HEK293 (cell line): ENCODE data around the gene GNG3.

Source experiments
- CTCF ChIP-seq: fragments of 450-650 bp; formaldehyde crosslinking; IDR thresholded peaks from 2 replicates; pipeline ENCODE4 v1.5.1; 2016; ENCODE audit warnings: missing biosample characterization, missing genetic modification characterization
- HOXD13 ChIP-seq: sonication (generic); formaldehyde crosslinking; IDR thresholded peaks from 2 replicates; pipeline ENCODE4 v1.8.0; 2022; ENCODE audit warnings: missing genetic modification reagents, borderline replicate concordance
- MEIS1 ChIP-seq: sonication (generic); formaldehyde crosslinking; IDR thresholded peaks from 2 replicates; pipeline ENCODE4 v1.8.1; 2022; ENCODE audit warnings: missing genetic modification reagents, mild to moderate bottlenecking, borderline replicate concordance
- OSR2 ChIP-seq: fragments of 450-650 bp; formaldehyde crosslinking; IDR thresholded peaks from 2 replicates; pipeline ENCODE4 v1.5.1; 2016; ENCODE audit warnings: missing biosample characterization, missing genetic modification characterization
- SALL2 ChIP-seq: fragments of 450-650 bp; formaldehyde crosslinking; IDR thresholded peaks from 2 replicates; pipeline ENCODE4 v1.5.0; 2017; ENCODE audit warnings: missing biosample characterization, mild to moderate bottlenecking, missing genetic modification characterization, borderline replicate concordance
- SCRT2 ChIP-seq: fragments of 450-650 bp; formaldehyde crosslinking; IDR thresholded peaks from 2 replicates; pipeline ENCODE4 v1.5.1; 2016; ENCODE audit warnings: missing biosample characterization, missing genetic modification characterization
- SP7 ChIP-seq: fragments of 450-650 bp; formaldehyde crosslinking; IDR thresholded peaks from 2 replicates; pipeline ENCODE4 v1.5.1; 2016; ENCODE audit warnings: missing biosample characterization, missing genetic modification characterization
- ZBTB1 ChIP-seq: fragments of 450-650 bp; formaldehyde crosslinking; IDR thresholded peaks from 2 replicates; pipeline ENCODE4 v1.5.1; 2016; ENCODE audit warnings: missing biosample characterization, missing genetic modification characterization
- ZBTB10 ChIP-seq: fragments of 450-650 bp; formaldehyde crosslinking; IDR thresholded peaks from 2 replicates; pipeline ENCODE4 v1.5.1; 2016; ENCODE audit warnings: missing biosample characterization, missing genetic modification characterization
- ZBTB20 ChIP-seq: fragments of 450-650 bp; formaldehyde crosslinking; IDR thresholded peaks from 2 replicates; pipeline ENCODE4 v1.5.1; 2016; ENCODE audit warnings: missing biosample characterization, missing genetic modification characterization
- ZBTB44 ChIP-seq: fragments of 450-650 bp; IDR thresholded peaks from 2 replicates; pipeline ENCODE4 v1.5.1; 2018; ENCODE audit warnings: missing biosample characterization, mild to moderate bottlenecking, missing genetic modification characterization
- ZBTB8A ChIP-seq: fragments of 450-650 bp; formaldehyde crosslinking; IDR thresholded peaks from 2 replicates; pipeline ENCODE4 v1.5.1; 2016; ENCODE audit warnings: missing biosample characterization, missing genetic modification characterization
- ZFP37 ChIP-seq: fragments of 450-650 bp; formaldehyde crosslinking; IDR thresholded peaks from 2 replicates; pipeline ENCODE4 v1.5.1; 2016; ENCODE audit warnings: missing biosample characterization, missing genetic modification characterization
- ZNF121 ChIP-seq: fragments of 450-650 bp; formaldehyde crosslinking; IDR thresholded peaks from 2 replicates; pipeline ENCODE4 v1.5.1; 2016; ENCODE audit warnings: missing biosample characterization, missing genetic modification characterization
- ZNF132 ChIP-seq: fragments of 450-650 bp; formaldehyde crosslinking; IDR thresholded peaks from 2 replicates; pipeline ENCODE4 v1.5.1; 2017; ENCODE audit warnings: missing biosample characterization, missing genetic modification characterization, borderline replicate concordance
- ZNF174 ChIP-seq: fragments of 450-650 bp; formaldehyde crosslinking; IDR thresholded peaks from 2 replicates; pipeline ENCODE4 v1.5.0; 2017; ENCODE audit warnings: missing biosample characterization, mild to moderate bottlenecking, missing genetic modification characterization
- ZNF175 ChIP-seq: fragments of 450-650 bp; formaldehyde crosslinking; IDR thresholded peaks from 2 replicates; pipeline ENCODE4 v1.5.1; 2016; ENCODE audit warnings: missing biosample characterization, missing genetic modification characterization
- ZNF24 ChIP-seq: fragments of 450-650 bp; formaldehyde crosslinking; IDR thresholded peaks from 2 replicates; pipeline ENCODE4 v1.5.1; 2016; ENCODE audit warnings: missing biosample characterization, missing genetic modification characterization
- ZNF274 ChIP-seq, 2 experiments: fragments of 200-500 bp in 1 of 2; fragments of 450-650 bp in 1 of 2; sonication (Bioruptor generic) in 1 of 2; formaldehyde crosslinking in 1 of 2; IDR thresholded peaks; 2 replicates each; pipeline versions ENCODE4 v1.5.1 to v1.6.1; 2014 to 2016; ENCODE audit warnings: borderline replicate concordance in 1 of 2, inconsistent platforms in 1 of 2, low read length in 1 of 2, missing biosample characterization in 1 of 2, missing genetic modification characterization in 1 of 2
- ZNF324 ChIP-seq: fragments of 450-650 bp; formaldehyde crosslinking; IDR thresholded peaks from 2 replicates; pipeline ENCODE4 v1.5.1; 2016; ENCODE audit warnings: missing biosample characterization, missing genetic modification characterization
- ZNF366 ChIP-seq: fragments of 450-650 bp; formaldehyde crosslinking; conservative IDR thresholded peaks from 2 replicates; pipeline ENCODE4 v1.5.1; 2016; ENCODE audit warnings: missing biosample characterization, missing genetic modification characterization
- ZNF501 ChIP-seq: fragments of 450-650 bp; formaldehyde crosslinking; IDR thresholded peaks from 2 replicates; pipeline ENCODE4 v1.5.1; 2016; ENCODE audit warnings: missing biosample characterization, missing genetic modification characterization
- ZNF510 ChIP-seq: fragments of 450-650 bp; formaldehyde crosslinking; IDR thresholded peaks from 2 replicates; pipeline ENCODE4 v1.5.1; 2018; ENCODE audit warnings: mild to moderate bottlenecking, missing genetic modification characterization, missing biosample characterization; ENCODE audit not compliant: insufficient replicate concordance
- ZNF529 ChIP-seq: fragments of 450-650 bp; formaldehyde crosslinking; IDR thresholded peaks from 2 replicates; pipeline ENCODE4 v1.5.1; 2017; ENCODE audit warnings: missing genetic modification characterization, missing biosample characterization; ENCODE audit not compliant: insufficient replicate concordance
- ZNF549 ChIP-seq: fragments of 450-650 bp; IDR thresholded peaks from 2 replicates; pipeline ENCODE4 v1.5.1; 2018; ENCODE audit warnings: missing biosample characterization, missing genetic modification characterization, mild to moderate bottlenecking, inconsistent platforms, moderate library complexity
- ZNF555 ChIP-seq: fragments of 450-650 bp; formaldehyde crosslinking; conservative IDR thresholded peaks from 2 replicates; pipeline ENCODE4 v1.5.1; 2017; ENCODE audit warnings: missing biosample characterization, mild to moderate bottlenecking, missing genetic modification characterization, inconsistent platforms
- ZNF571 ChIP-seq: fragments of 450-650 bp; formaldehyde crosslinking; IDR thresholded peaks from 2 replicates; pipeline ENCODE4 v1.5.0; 2017; ENCODE audit warnings: missing biosample characterization, missing genetic modification characterization
- ZNF600 ChIP-seq: fragments of 450-650 bp; formaldehyde crosslinking; IDR thresholded peaks from 2 replicates; pipeline ENCODE4 v1.5.1; 2016; ENCODE audit warnings: missing biosample characterization, missing genetic modification characterization
- ZNF645 ChIP-seq: fragments of 450-650 bp; formaldehyde crosslinking; IDR thresholded peaks from 2 replicates; pipeline ENCODE4; 2016; ENCODE audit warnings: missing biosample characterization, missing genetic modification characterization
- ZNF664 ChIP-seq: fragments of 450-650 bp; formaldehyde crosslinking; IDR thresholded peaks from 2 replicates; pipeline ENCODE4 v1.5.1; 2016; ENCODE audit warnings: missing biosample characterization, missing genetic modification characterization
- ZNF76 ChIP-seq: fragments of 450-650 bp; formaldehyde crosslinking; IDR thresholded peaks from 2 replicates; pipeline ENCODE4; 2016; ENCODE audit warnings: low read depth, missing biosample characterization, missing genetic modification characterization, borderline replicate concordance
- ZNF777 ChIP-seq: fragments of 450-650 bp; formaldehyde crosslinking; IDR thresholded peaks from 2 replicates; pipeline ENCODE4 v1.5.1; 2017; ENCODE audit warnings: missing biosample characterization, missing genetic modification characterization, borderline replicate concordance
- ZSCAN30 ChIP-seq: fragments of 450-650 bp; IDR thresholded peaks from 2 replicates; pipeline ENCODE4 v1.5.1; 2018; ENCODE audit warnings: missing biosample characterization, mild to moderate bottlenecking, missing genetic modification characterization, moderate library complexity

Gene GNG3

GRCh38 chr11:62705880-62706849, 1.3 kb upstream of the GNG3 start (continued):
- TF ChIP-seq MEIS1 (no peak), HOXD13 (CRISPR knock-in tag) (0 out of 2 replicates have a peak, but pooled peaks have one; percentile 9), ZNF366 (tag by site-specific recombination) (no peak), ZNF274 (IDR thresholded peaks at IDR 0.05; ENCODE audit: low read length) (no peak), ZNF274 (tag by site-specific recombination; IDR thresholded peaks at IDR 0.05; ENCODE audit: borderline replicate concordance) (no peak), ZBTB20 (tag by site-specific recombination) (no peak), ZBTB1 (no peak), ZBTB44 (tag by site-specific recombination) (no peak), ZNF510 (tag by site-specific recombination) (no peak), ZNF324 (tag by site-specific recombination) (no peak), ZNF76 (no peak), ZNF549 (tag by site-specific recombination) (no peak), SCRT2 (peak; percentile 70), ZNF664 (tag by site-specific recombination) (no peak), ZNF24 (tag by site-specific recombination) (no peak), ZSCAN30 (tag by site-specific recombination) (no peak), SP7 (0 out of 2 replicates have a peak, but pooled peaks have one; percentile 9), ZNF645 (tag by site-specific recombination) (no peak), ZNF121 (tag by site-specific recombination) (no peak), ZFP37 (tag by site-specific recombination) (no peak), ZNF132 (tag by site-specific recombination) (no peak), CTCF (tag by site-specific recombination) (no peak), ZNF501 (tag by site-specific recombination) (no peak), ZNF174 (tag by site-specific recombination) (no peak), SALL2 (tag by site-specific recombination) (no peak), OSR2 (tag by site-specific recombination) (peak; percentile 19; the same call in 1 of the 2 replicates), ZNF571 (tag by site-specific recombination) (no peak), ZBTB10 (tag by site-specific recombination) (no peak), ZNF175 (tag by site-specific recombination) (no peak), ZNF555 (tag by site-specific recombination) (no peak), ZBTB8A (tag by site-specific recombination) (peak; percentile 90), ZNF777 (tag by site-specific recombination) (no peak), ZNF529 (no peak), ZNF600 (tag by site-specific recombination) (no peak)
